H7 (cell line): ENCODE measurements around the gene TRAFD1. TPM values are rescaled to one million over a fixed set of nuclear protein-coding genes. Genes with fewer than 3 reads are reported as not detected.
"Not testable (repeated sequence)": the region's sequence is repeated elsewhere in the genome, so short reads cannot be mapped to it uniquely, and the experiment has no call there.

Experiments
- DNase-seq: peaks from one replicate; pipeline ENCODE4 v3.0.0; 2012
- H3K27me3 ChIP-seq: 2 replicates; pipeline ENCODE4 v1.6.0; 2011; ENCODE audit warnings: mild to moderate bottlenecking, low read length; ENCODE audit not compliant: control insufficient read depth, insufficient read depth
- H3K36me3 ChIP-seq: replicated peaks from 2 replicates; pipeline ENCODE4 v1.5.1; 2011; ENCODE audit warnings: low read length; ENCODE audit not compliant: control insufficient read depth, insufficient read depth
- H3K4me3 ChIP-seq: 2 replicates; pipeline ENCODE4 v1.5.1; 2011; ENCODE audit warnings: low read depth, mild to moderate bottlenecking, control low read depth, low read length, moderate library complexity; ENCODE audit not compliant: insufficient read depth
- total RNA-seq: library from RNA; depleted of rRNA; stranded (reverse); fragments of >200 nt; shearing (Covaris generic); gene quantifications from 2 replicates; pipeline ENCODE4 v1.2.3, GENCODE V29; 2014

The TRAFD1 gene
- total RNA-seq, 1 experiment from 2014 or later: 21.1 TPM

DNA sequence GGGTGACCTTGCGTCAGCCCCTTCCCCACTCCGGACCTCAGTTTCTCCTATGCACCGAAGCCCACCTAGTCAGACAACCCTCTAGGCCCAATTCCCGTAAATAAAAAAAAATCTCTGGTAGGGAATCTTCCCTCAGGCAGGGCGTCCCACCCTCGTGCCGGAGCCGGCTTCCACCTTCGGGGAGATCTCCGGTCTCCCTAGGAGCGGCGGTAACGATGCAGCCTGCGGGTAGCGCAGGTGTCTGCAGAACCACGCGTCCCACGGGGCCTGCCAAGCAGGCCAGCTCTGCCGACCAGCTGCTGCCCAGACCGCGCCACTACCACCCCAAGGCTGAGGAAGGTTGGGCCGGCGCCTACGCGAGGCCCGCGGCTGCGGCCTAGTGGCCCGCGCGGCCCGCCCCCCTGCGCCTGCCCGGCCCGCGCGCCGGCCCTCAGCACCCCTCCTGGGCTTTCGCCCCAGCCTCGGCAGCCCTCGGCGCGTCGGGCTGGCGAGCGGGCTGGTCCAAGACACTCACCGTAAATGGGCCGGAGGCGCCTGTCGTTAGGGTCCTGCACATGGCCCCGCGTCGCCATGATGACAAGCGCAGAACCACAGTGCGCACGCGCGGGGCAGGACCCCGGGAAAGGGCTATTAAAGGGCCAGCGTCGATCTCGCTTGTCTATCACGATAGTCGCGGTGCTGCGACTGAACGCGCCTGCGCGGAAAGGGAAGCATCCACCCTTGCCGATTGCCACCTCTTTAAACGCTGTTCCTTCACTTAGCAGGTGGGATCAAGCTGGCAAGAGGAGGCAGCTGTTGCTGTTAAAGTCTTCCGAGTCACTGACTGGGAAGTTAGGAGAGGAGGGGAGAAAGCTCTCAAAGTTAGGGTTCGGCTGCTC, 16.9 kb upstream of the TRAFD1 start, which contains the start of gene NAA25:
TSS of gene NAA25 (minus strand) at position 582 of the 878 bp plus-strand sequence. CDS start at position 572, 10 bp downstream.
- peak; percentile 96 for DNase-seq
- no peaks in the 10 kb centered on the region for H3K27me3 ChIP-seq

DNA sequence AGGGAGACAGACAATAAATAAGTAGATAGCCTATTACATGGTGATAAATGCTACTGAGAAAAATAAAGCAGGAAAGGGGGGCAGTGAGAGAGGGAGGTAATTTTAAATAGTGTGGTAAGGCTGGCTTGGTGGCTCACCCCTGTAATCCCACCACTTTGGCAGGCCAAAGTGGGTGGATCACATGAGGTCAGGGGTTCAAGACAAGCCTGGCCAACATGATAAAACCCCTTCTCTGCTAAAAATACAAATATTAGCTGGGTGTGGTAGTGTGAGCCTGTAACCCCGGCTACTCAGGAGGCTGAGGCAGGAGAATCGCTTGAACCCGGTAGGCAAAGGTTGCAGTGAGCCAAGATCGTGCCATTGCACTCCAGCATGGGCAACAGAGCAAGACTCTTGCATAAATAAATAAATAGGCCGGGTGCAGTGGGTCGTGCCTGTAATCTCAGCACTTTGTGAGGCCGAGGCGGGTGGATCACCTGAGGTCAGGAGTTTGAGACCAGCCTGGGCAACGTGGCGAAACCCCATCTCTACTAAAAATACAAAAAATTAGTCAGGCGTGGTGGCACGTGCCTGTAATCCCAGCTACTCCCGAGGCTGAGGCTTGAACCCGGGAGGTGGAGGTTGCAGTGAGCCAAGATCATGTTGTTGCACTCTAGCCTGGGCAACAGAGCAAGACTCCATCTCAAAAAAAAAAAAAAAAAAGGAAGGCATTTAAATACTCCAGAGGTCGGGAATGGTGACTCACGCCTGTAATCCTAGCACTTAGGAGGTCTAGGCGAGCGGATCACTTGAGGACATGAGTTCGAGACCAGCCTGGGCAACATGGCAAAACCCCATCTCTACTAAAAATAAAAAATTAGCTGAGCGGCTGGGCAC, 14.3 kb upstream of the TRAFD1 start:
- not testable (repeated sequence) for H3K4me3 ChIP-seq, H3K27me3 ChIP-seq, H3K36me3 ChIP-seq, DNase-seq

More for the DNA sequence above, 16.9 kb upstream of the TRAFD1 start, which contains the start of gene NAA25:
- H3K4me3 ChIP-seq: peak within 1 kb of the TSS; percentile 96
- no peaks in the 10 kb centered on the region; the same call in 1 of the 2 replicates for H3K36me3 ChIP-seq

DNA sequence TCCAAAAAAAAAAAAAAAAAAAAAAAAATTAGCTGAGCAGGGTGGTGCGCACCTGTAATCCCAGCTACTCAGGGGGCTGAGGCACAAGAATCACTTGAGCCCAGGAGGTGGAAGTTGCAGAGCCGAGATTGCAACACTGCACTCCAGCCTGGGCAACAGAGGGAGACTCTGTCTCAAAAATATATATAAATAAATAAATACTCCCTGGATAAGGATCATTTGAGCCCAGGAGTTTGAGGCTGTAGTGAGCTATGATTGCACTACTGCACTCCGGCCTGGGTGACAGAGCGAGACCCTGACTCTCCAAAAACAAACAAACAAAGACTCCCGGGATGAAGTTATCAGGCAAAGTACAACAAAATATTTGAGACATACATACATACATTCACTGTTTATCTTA, 13.4 kb upstream of the TRAFD1 start:
- Histone ChIP-seq H3K36me3 (no peaks in the 10 kb centered on the region), H3K4me3 (no peak overlapping the region), H3K27me3 (no peaks in the 10 kb centered on the region)
- DNase-seq: no peak

GRCh38 chr12:112112409-112113133, 12.8 kb upstream of the TRAFD1 start:
- Histone ChIP-seq H3K27me3 (no peaks in the 10 kb centered on the region), H3K36me3 (no peaks in the 10 kb centered on the region), H3K4me3 (no peak overlapping the region)
- DNase-seq: peak; percentile 37

DNA sequence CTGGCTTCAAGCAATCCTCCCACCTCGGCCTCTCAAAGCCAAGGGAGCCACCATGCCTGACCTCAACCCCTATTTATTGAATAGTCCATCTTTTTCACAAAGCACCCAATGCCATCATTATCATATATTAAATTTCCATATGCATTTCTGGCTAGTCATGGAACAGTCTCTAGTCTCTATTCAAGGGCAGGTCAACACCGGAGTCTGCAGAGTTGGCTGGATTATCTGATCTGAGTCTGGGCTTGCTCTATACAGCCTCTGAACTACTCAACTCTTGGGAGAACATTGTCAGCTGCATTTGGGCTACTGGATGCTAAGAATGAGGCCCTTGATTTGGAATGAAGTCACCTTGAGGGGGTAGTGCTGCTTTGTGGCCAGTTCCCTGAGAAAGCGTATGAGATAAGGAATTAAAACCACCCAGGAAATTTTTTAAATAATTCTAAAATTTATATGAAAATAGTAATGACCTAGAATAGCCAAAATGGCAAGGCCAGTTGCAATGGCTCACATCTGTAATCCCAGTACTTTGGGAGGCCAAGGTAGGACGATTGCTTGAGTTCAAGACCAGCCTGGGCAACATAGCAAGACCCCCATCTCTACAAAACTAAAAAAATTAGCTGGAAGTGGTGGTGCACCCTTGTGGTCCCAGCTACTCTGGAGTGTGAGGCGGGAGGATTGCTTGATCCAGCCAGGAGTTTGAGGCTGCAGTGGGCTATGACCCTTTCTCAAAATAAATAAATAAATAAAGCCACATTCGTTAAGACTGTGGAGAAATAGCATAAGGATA, 9.9 kb upstream of the TRAFD1 start:
- Histone ChIP-seq H3K4me3 (no peak overlapping the region), H3K36me3 (no peaks in the 10 kb centered on the region), H3K27me3 (no peaks in the 10 kb centered on the region)
- no peak for DNase-seq

- Histone ChIP-seq H3K27me3 (no peaks in the 10 kb centered on the region), H3K4me3 (no peak overlapping the region), H3K36me3 (no peaks in the 10 kb centered on the region)
- DNase-seq: peak; percentile 85
Observed at GRCh38 chr12:112116232-112117060, 8.9 kb upstream of the TRAFD1 start.

GRCh38 chr12:112117685-112118084, 7.7 kb upstream of the TRAFD1 start:
- Histone ChIP-seq H3K36me3 (no peaks in the 10 kb centered on the region), H3K4me3 (no peak overlapping the region)
- no peak for DNase-seq

GRCh38 chr12:112121780-112122565, 3.4 kb upstream of the TRAFD1 start:
- Histone ChIP-seq H3K4me3 (no peak overlapping the region), H3K36me3 (no peaks in the 10 kb centered on the region), H3K27me3 (no peaks in the 10 kb centered on the region; the same call in 1 of the 2 replicates)
- peak; percentile 49 for DNase-seq

More at GRCh38 chr12:112117685-112118084, 7.7 kb upstream of the TRAFD1 start:
- no peaks in the 10 kb centered on the region for H3K27me3 ChIP-seq

- DNase-seq: no peak
- Histone ChIP-seq H3K4me3 (no peak overlapping the region), H3K36me3 (no peaks in the 10 kb centered on the region), H3K27me3 (no peaks in the 10 kb centered on the region; the same call in 1 of the 2 replicates)
Observed at GRCh38 chr12:112122823-112123690, 2.3 kb upstream of the TRAFD1 start.

- no peak for DNase-seq
- H3K27me3 ChIP-seq: no peaks in the 10 kb centered on the region; the same call in 1 of the 2 replicates
- no peaks in the 10 kb centered on the region for H3K36me3 ChIP-seq
- H3K4me3 ChIP-seq: no peak overlapping the region
Observed at GRCh38 chr12:112124918-112125249, 476 bp upstream of the TRAFD1 start.

DNA sequence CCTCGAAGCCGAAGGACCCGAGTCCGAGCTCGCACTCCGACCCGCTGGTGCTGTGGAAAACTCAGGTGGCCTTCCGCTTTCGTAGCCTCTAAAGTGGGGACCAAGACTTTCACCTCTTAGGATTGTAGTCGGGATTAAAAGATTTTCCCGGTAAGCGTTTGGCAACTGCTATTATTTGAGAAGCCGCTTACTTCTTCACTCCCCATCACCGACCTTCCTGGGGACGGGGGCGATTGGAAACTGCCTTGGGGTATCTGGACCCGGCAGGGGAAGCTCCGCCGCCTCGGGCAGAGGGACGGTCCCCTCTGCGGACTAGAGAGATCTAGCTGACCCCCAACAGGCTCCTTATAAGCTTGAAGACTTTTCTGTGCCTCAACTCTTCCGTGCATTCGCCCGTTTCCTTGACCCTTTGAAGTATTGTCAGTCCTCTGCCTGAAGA, 659 bp downstream of the TRAFD1 start:
- Histone ChIP-seq H3K36me3 (no peaks in the 10 kb centered on the region), H3K4me3 (peak overlapping the region; percentile 82), H3K27me3 (no peaks in the 10 kb centered on the region; the same call in 1 of the 2 replicates)
- DNase-seq: peak; percentile 54
